ENCODE data around the gene CELF2.

The CELF2 gene

GRCh38 chr10:11134411-11134810 lies 116.7 kb downstream of the CELF2 start:
- DNase-seq (ENCODE audit: low read depth), result no peak

- no peak for DNase-seq (ENCODE audit: low read depth)
Measured at GRCh38 chr10:11135709-11136108, 118.0 kb downstream of the CELF2 start.

- no peak for DNase-seq (ENCODE audit: low read depth)
Measured at GRCh38 chr10:11138314-11139033, 120.8 kb downstream of the CELF2 start.

- DNase-seq (ENCODE audit: low read depth), result no peak
Measured at GRCh38 chr10:11140963-11141362, 123.3 kb downstream of the CELF2 start.

GRCh38 chr10:11141571-11142091 lies 124.0 kb downstream of the CELF2 start:
- no peak for DNase-seq (ENCODE audit: low read depth)

GRCh38 chr10:11142777-11143176 lies 125.1 kb downstream of the CELF2 start:
- DNase-seq (ENCODE audit: low read depth), result no peak

- no peak for DNase-seq (ENCODE audit: low read depth)
Measured at GRCh38 chr10:11143242-11143641, 125.6 kb downstream of the CELF2 start.

- DNase-seq (ENCODE audit: low read depth), result no peak
Measured at GRCh38 chr10:11144626-11145494, 127.2 kb downstream of the CELF2 start.

- DNase-seq (ENCODE audit: low read depth), result no peak
Measured at GRCh38 chr10:11145495-11145855, 127.8 kb downstream of the CELF2 start.

- no peak for DNase-seq (ENCODE audit: low read depth)
Measured at GRCh38 chr10:11146402-11147171, 128.9 kb downstream of the CELF2 start.

GRCh38 chr10:11147722-11148121 lies 130.1 kb downstream of the CELF2 start:
- DNase-seq (ENCODE audit: low read depth), result no peak

- DNase-seq (ENCODE audit: low read depth), result no peak
Measured at GRCh38 chr10:11148142-11149028, 130.7 kb downstream of the CELF2 start.

- DNase-seq (ENCODE audit: low read depth), result no peak
Measured at GRCh38 chr10:11149807-11150141, 132.1 kb downstream of the CELF2 start.

GRCh38 chr10:11150231-11150731 lies 132.6 kb downstream of the CELF2 start:
- no peak for DNase-seq (ENCODE audit: low read depth)

- no peak for DNase-seq (ENCODE audit: low read depth)
Measured at GRCh38 chr10:11150879-11151415, 133.3 kb downstream of the CELF2 start.

GRCh38 chr10:11152801-11153200 lies 135.1 kb downstream of the CELF2 start:
- DNase-seq (ENCODE audit: low read depth), result no peak

GRCh38 chr10:11153245-11153644 lies 135.6 kb downstream of the CELF2 start:
- DNase-seq (ENCODE audit: low read depth), result no peak

GRCh38 chr10:11153766-11154165 lies 136.1 kb downstream of the CELF2 start:
- no peak for DNase-seq (ENCODE audit: low read depth)

GRCh38 chr10:11154333-11154732 lies 136.7 kb downstream of the CELF2 start:
- no peak for DNase-seq (ENCODE audit: low read depth)

GRCh38 chr10:11154849-11155498 lies 137.3 kb downstream of the CELF2 start:
- no peak for DNase-seq (ENCODE audit: low read depth)

Measured in stimulated activated CD8-positive, alpha-beta memory T cell treated with anti-CD3 and anti-CD28 coated beads, Interleukin-15, amount 100 ng/mL, for 24 hours (primary cell).